NCI-H1417 treated with DMSO at 0.1 percent for 48 hours (cell line): ENCODE results near the gene KTI12.
"Not testable (repeated sequence)": the region's sequence is repeated elsewhere in the genome, so short reads cannot be mapped to it uniquely, and the experiment has no call there.

Experiments used
- DNase-seq: peaks from one replicate; lab custom pipeline; 2025; lab: John Stamatoyannopoulos, UW

The KTI12 gene

GRCh38 chr1:52033190-52034049 lies at the start of gene KTI12:
Gene KTI12, minus strand, starts transcription at chr1:52033810. Its CDS starts 49 bp downstream, at chr1:52033761.
- peak; percentile 49 for DNase-seq

DNA sequence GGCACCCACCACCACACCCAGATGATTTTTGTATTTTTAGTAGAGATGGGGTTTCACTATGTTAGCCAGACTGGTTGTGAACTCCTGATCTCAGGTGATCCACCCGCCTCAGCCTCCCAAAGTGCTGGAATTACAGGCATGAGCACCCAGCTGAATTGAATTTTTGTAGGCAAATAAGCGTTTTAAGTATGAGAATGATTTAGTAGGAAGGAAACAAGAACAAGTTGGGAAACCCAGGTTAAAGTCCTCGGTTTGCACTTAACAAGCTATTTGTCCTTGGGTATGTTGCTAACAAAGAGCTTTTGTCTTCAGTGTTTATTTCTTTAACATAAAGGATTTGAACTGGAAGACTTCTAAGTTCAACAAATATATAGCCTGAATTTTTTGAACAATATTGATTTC lies 46.4 kb upstream of the KTI12 start:
- no peak for DNase-seq

- DNase-seq: not testable (repeated sequence)
Measured at GRCh38 chr1:52077277-52077676, 43.7 kb upstream of the KTI12 start.

DNA sequence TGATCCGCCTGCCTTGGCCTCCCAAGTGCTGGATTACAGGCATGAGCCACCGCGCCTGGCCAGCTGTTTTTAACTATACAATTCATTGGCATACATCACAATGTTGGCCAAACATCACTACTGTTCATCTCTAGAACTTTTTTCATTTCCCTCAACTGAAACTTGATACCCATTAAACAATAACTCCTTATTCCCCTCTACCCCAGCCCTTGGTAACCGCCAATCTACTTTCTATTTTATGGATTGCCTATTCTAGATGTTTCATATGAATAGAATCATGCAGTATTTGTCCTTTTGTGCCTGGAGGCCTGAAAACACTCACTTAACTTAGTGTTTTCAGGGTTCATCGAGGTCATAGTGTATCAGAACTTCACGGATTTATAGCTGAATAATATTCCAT lies 38.7 kb upstream of the KTI12 start:
- no peak for DNase-seq

- DNase-seq: no peak
Measured at GRCh38 chr1:52070704-52071103, 37.1 kb upstream of the KTI12 start.

DNA sequence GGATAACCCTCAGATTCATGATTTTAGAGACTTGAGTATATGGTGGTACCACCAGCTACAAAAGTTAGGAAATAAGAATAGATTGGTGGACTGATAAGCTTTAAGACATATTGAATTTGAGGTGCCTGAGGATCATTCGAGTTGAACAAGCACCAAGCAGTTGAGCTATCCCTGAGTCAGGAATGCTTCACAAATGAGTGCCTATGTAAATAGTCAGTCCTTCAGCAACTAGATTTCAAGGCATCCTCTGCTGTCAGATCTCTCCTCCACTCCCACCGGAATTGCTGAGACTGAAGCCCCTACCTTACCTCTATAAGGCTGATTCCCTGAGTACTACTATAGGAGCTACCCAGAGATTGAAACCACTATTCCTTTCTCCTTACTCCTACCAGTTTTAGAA lies 29.6 kb upstream of the KTI12 start:
- no peak for DNase-seq

DNA sequence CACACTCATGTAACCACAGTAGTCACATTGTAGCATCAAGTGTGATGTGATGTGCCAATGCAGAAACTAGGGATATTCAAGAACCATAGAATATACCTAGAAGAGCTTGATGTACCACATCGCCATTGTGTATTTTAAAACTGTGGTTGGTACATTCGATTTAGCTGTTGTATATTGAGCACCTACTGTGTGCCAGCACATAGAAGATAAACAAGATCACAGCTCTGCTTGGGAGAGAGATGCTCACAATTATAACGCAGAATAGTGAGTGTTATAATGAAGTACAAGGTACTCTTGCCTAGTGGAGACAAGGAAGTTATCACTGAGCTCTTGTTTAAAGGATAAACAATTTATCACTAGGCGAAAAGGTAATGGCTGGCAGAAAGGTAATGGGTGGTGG lies 27.2 kb upstream of the KTI12 start:
- DNase-seq: no peak

- no peak for DNase-seq
Measured at GRCh38 chr1:52059888-52060287, 26.3 kb upstream of the KTI12 start.

GRCh38 chr1:52059321-52059720 lies 25.7 kb upstream of the KTI12 start:
- DNase-seq: no peak

GRCh38 chr1:52057876-52058415 lies 24.3 kb upstream of the KTI12 start:
- no peak for DNase-seq

DNA sequence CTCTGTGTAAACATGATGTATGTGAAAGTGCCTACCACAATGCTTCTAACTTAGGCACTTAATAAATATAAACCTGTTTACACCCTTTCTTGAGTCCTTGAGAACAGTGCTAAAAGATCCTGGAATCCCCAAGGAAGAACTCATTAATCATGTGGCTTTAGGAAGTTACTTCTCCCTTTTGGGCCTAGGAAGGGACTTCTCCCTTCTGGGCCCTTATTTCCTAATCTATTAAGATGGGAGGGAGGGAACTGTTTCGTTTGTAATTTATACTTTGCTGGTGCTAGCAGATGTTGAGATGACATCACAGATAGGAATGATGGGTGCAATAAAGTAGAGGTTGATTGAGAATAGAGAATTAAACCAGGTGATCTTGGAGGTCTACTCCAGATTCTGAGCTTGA lies 23.6 kb upstream of the KTI12 start:
- DNase-seq: no peak

GRCh38 chr1:52056937-52057231 lies 23.3 kb upstream of the KTI12 start:
- no peak for DNase-seq

GRCh38 chr1:52056163-52056936 lies 22.7 kb upstream of the KTI12 start, which contains the start of gene BTF3L4:
Gene BTF3L4, plus strand, starts transcription at chr1:52056295. Its CDS starts 3,553 bp downstream, at chr1:52059848.
- peak; percentile 80 for DNase-seq

DNA sequence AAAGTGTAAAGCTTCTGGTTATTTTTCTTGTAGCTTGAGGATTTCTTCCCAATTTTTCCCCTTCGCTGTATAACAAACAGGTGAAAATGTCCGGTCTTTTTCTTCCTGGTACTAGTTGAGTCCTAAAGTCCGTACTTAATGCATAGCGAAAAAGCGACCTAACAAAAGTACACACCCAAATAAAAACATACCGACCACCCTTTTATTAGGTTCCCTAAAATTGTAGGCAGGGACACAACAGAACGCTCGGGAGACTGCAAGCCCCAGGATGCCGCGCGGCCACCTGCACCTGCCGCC lies 22.2 kb upstream of the KTI12 start:
- no peak for DNase-seq

GRCh38 chr1:52055066-52055865 lies 21.7 kb upstream of the KTI12 start, which contains the start of gene TXNDC12:
Gene TXNDC12, minus strand, starts transcription at chr1:52055191. Its CDS starts 95 bp downstream, at chr1:52055096.
- peak; percentile 68 for DNase-seq

DNA sequence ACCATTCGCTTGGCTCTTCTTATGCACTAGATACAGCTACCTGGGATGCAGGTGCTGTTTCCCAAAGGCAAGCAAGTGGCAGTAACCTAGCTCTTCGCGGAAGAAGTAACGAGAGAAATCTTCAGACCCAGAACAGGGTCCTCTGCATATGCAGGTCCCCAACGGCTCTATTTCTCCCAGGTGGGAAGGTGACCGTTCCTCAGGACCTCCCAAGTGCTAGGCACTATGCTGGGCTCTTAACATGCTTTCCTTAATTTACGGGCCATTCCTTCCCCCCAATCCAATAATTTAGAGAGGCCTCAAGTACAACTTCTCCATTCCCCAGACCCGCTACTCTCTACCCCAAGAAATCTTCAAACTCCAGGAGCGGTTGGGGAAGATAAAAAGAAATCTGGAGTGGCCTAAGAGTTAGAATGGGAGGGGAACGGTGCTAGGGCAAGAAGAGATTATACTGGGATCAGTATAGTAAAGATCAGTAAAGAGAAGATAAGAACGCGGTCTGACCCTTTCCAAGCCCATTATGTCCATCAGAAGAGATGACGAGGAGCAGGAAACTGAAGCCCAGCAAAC lies 21.0 kb upstream of the KTI12 start:
- DNase-seq: no peak

DNA sequence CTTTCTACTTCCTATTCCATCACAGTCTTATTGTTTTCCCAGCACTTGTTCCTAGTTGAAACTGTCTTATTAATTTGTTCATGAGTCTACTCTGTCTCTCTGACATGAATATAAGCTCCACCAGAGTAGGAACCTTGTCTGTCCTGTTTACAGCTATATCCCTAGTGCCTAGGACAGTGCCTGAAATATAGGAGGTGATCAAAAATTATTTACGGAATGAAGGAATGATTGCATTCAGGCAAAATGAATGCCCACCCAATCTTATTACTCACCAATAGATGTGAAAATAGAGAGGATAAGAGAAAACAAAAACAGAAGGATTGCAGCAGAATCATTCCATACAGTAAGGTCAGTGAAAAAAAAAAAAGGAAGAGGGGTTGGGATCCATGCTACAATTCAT lies 20.3 kb upstream of the KTI12 start:
- DNase-seq: no peak

DNA sequence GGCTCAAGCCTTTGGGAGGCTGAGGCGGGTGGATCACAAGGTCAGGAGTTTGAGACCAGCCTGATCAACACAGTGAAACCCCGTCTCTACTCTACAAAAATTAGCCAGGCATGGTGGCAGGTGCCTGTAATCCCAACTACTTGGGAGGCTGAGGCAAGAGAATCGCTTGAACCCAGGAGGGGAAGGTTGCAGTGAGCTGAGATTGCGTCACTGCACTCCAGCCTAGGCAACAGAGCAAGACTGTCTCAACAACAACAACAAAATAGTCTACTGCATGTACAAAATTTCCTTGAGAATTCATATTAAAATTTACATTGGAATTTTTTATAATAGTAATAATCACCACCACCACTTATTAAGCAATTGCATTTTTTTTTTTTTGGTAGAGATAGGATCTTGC lies 15.7 kb upstream of the KTI12 start:
- not testable (repeated sequence) for DNase-seq

DNA sequence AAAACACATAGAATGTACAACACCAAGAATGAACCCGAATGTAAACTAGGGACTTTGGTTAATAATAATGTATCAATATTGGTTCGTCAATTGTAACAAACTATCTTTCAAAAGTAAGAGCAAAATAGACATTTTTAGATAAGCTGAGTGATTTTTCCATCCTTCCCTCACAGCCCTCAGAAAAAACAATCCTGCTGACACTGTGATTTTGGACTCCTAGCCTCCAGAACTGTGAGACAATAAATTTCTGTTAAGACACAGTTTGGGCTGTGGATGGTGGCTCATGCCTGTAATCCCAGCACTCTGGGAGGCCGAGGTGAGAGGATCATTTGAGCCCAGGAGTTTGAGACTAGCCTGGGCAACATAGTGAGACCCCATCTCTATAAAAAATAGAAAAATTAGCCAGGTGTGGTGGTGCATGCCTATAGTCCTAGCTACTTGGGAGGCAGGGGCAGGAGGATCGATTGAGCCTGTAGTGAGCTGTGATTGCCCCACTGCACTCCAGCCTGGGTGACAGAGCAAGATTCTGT lies 12.1 kb upstream of the KTI12 start:
- DNase-seq: not testable (repeated sequence)

GRCh38 chr1:52045236-52045635 lies 11.6 kb upstream of the KTI12 start:
- no peak for DNase-seq

DNA sequence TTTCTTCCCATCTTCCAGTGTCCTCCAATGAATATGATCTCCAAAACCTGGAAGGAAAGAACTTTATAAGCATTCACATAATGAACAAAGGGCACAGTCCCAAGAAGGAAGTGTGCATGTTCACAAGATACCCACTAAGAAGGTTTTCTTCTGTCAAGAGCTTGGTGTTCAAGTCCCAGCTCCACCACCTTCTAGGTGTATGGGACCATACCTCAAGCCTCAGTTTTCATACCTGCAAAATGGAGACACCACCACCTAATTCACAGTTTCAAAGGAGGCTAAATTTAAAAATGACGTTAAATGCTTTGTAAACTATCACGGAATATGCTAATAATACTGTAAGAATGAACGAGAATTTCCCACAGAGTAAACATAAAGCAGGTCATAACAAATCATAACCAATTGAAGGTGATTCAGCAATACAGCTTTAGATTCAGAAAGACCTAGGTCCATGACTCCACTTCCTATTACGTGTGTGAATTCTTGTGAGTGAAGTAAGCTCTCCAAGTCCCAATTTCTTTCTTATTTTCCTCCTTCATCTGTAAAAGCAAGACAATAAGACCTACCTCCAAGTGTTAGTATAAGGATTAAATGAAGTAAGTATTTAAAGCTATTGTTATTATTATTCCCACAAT lies 8.1 kb upstream of the KTI12 start:
- DNase-seq: no peak
